ENCODE measurements around the gene AGMO. TPM values are rescaled to one million over a fixed set of nuclear protein-coding genes. Genes with fewer than 3 reads are reported as not detected.

The AGMO gene
- polyA plus RNA-seq, 1 donor from 2014 or later: not detected

- Histone ChIP-seq H3F3A (ENCODE audit: insufficient read depth, low read length, poor library complexity, severe bottlenecking) (no peaks in the 10 kb centered on the region), H3K9me3 (ENCODE audit: low read length) (no peaks in the 10 kb centered on the region), H3K9me2 (ENCODE audit: insufficient read depth, low read length) (no peaks in the 10 kb centered on the region), H3K79me2 (replicated peaks; ENCODE audit: insufficient read depth, low read length) (no peaks in the 10 kb centered on the region), H3K4me3 (ENCODE audit: low read length) (no peak overlapping the region), H3K36me3 (ENCODE audit: insufficient read depth, low read length) (no peaks in the 10 kb centered on the region), H3K4me2 (ENCODE audit: low read length) (no peak overlapping the region), H3K27ac (ENCODE audit: low read length) (no peak overlapping the region), H2AFZ (ENCODE audit: low read depth, low read length) (no peak overlapping the region), H3K9ac (ENCODE audit: low read length) (no peak overlapping the region), H3K27me3 (ENCODE audit: insufficient read depth, low read depth, low read length) (no peaks in the 10 kb centered on the region), H4K20me1 (ENCODE audit: insufficient read depth) (no peaks in the 10 kb centered on the region)
- TF ChIP-seq POLR2AphosphoS5 (IDR thresholded peaks at IDR 0.05) (no peak), CTCF (IDR thresholded peaks at IDR 0.05; ENCODE audit: poor library complexity, severe bottlenecking) (no peak), TAF1 (IDR thresholded peaks at IDR 0.05; ENCODE audit: low read depth) (no peak), MXI1 (conservative IDR thresholded peaks at IDR 0.05; ENCODE audit: poor library complexity, severe bottlenecking) (no peak), REST (IDR thresholded peaks at IDR 0.05; ENCODE audit: borderline replicate concordance) (no peak), RAD21 (conservative IDR thresholded peaks at IDR 0.05) (no peak), EP300 (conservative IDR thresholded peaks at IDR 0.05; ENCODE audit: poor library complexity, severe bottlenecking) (no peak), EZH2 (IDR thresholded peaks at IDR 0.05; ENCODE audit: borderline replicate concordance, insufficient read depth, low read length, poor library complexity, severe bottlenecking) (no peak), SMC3 (conservative IDR thresholded peaks at IDR 0.05; ENCODE audit: poor library complexity) (no peak)
Measured at GRCh38 chr7:15515252-15515651, 46.6 kb downstream of the AGMO start.

DNA sequence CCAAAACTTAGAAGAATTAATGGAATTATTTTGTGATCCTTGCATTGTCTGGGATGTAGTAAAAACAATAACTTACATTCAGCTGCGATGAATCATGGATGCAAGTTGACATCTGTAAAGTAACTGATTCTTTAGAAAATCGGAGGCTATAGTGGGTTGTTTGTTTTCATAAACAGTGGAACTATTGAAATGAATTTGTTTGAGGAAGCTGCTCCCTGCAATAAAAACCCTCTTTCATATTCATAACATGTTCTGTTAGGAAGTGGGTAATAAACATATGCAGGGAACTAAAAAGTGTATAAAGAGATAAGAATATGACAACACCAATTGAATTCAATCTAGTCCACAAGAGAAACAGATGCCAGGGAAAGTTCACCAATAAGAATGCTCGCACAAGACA lies 53.6 kb downstream of the AGMO start:
- no peak overlapping the region for H3K9ac ChIP-seq (ENCODE audit: low read length)
- no peak overlapping the region for H3K4me3 ChIP-seq (ENCODE audit: low read length)
- H3F3A ChIP-seq (ENCODE audit: insufficient read depth, low read length, poor library complexity, severe bottlenecking): no peaks in the 10 kb centered on the region
- no peaks in the 10 kb centered on the region for H3K9me3 ChIP-seq (ENCODE audit: low read length)
- no peak overlapping the region for H3K4me2 ChIP-seq (ENCODE audit: low read length)
- H3K79me2 ChIP-seq (replicated peaks; ENCODE audit: insufficient read depth, low read length): no peaks in the 10 kb centered on the region
- no peak overlapping the region for H2AFZ ChIP-seq (ENCODE audit: low read depth, low read length)
- H3K36me3 ChIP-seq (ENCODE audit: insufficient read depth, low read length): no peaks in the 10 kb centered on the region
- H3K27ac ChIP-seq (ENCODE audit: low read length): no peak overlapping the region
- H3K27me3 ChIP-seq (ENCODE audit: insufficient read depth, low read depth, low read length): peaks cover 2% of the 10 kb centered on the region
- H3K9me2 ChIP-seq (ENCODE audit: insufficient read depth, low read length): no peaks in the 10 kb centered on the region
- TF ChIP-seq EP300 (conservative IDR thresholded peaks at IDR 0.05; ENCODE audit: poor library complexity, severe bottlenecking) (no peak), REST (IDR thresholded peaks at IDR 0.05; ENCODE audit: borderline replicate concordance) (no peak), SMC3 (conservative IDR thresholded peaks at IDR 0.05; ENCODE audit: poor library complexity) (no peak), POLR2AphosphoS5 (IDR thresholded peaks at IDR 0.05) (no peak), MXI1 (conservative IDR thresholded peaks at IDR 0.05; ENCODE audit: poor library complexity, severe bottlenecking) (no peak), RAD21 (conservative IDR thresholded peaks at IDR 0.05) (no peak), EZH2 (IDR thresholded peaks at IDR 0.05; ENCODE audit: borderline replicate concordance, insufficient read depth, low read length, poor library complexity, severe bottlenecking) (no peak), CTCF (IDR thresholded peaks at IDR 0.05; ENCODE audit: poor library complexity, severe bottlenecking) (no peak), TAF1 (IDR thresholded peaks at IDR 0.05; ENCODE audit: low read depth) (no peak)
- no peaks in the 10 kb centered on the region for H4K20me1 ChIP-seq (ENCODE audit: insufficient read depth)

All from neural cell (in vitro differentiated cells).